GM10266 (cell line): ENCODE results near the gene RAB3B.

Source experiments
- DNase-seq: peaks from one replicate; pipeline ENCODE4 v3.0.0; 2012; ENCODE audit errors: extremely low spot score
- TF ChIP-seq, protein P1 (sequence below): IDR thresholded peaks from 2 replicates; pipeline ENCODE4 v1.5.1; 2012; ENCODE audit warnings: mild to moderate bottlenecking, low read depth; ENCODE audit not compliant: control insufficient read depth, insufficient read depth; ENCODE audit errors: missing control alignments

RAB3B gene

DNA sequence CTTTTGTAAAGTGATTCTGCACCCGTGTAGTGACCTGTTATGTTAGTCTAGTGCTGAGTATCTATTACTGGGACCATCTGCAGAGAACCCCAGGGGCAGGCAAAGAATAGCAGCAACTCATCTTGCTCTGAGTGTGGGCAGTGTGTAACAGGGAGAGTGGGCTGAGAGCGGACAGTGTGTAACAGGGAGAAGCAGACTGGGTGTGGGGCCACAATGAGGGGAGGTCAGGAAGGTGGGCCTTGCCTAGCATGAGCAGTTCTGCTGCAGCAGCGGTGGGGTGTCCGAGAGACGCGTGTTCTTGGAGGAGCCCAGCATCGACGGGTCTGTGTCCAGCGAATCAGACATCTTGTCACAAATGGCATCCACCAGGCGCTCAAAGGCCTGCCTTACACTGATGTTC, 70.8 kb downstream of the RAB3B start:
- TF ChIP-seq, protein P1, sequence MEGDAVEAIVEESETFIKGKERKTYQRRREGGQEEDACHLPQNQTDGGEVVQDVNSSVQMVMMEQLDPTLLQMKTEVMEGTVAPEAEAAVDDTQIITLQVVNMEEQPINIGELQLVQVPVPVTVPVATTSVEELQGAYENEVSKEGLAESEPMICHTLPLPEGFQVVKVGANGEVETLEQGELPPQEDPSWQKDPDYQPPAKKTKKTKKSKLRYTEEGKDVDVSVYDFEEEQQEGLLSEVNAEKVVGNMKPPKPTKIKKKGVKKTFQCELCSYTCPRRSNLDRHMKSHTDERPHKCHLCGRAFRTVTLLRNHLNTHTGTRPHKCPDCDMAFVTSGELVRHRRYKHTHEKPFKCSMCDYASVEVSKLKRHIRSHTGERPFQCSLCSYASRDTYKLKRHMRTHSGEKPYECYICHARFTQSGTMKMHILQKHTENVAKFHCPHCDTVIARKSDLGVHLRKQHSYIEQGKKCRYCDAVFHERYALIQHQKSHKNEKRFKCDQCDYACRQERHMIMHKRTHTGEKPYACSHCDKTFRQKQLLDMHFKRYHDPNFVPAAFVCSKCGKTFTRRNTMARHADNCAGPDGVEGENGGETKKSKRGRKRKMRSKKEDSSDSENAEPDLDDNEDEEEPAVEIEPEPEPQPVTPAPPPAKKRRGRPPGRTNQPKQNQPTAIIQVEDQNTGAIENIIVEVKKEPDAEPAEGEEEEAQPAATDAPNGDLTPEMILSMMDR, result no peak

GRCh38 chr1:51916587-51917405, 73.7 kb downstream of the RAB3B start:
- DNase-seq, result no peak
- TF ChIP-seq, protein P1, result no peak

More for the DNA sequence above, 70.8 kb downstream of the RAB3B start:
- no peak for DNase-seq

GRCh38 chr1:51915951-51916350, 74.5 kb downstream of the RAB3B start:
- DNase-seq, result no peak
- TF ChIP-seq, protein P1, result no peak

DNA sequence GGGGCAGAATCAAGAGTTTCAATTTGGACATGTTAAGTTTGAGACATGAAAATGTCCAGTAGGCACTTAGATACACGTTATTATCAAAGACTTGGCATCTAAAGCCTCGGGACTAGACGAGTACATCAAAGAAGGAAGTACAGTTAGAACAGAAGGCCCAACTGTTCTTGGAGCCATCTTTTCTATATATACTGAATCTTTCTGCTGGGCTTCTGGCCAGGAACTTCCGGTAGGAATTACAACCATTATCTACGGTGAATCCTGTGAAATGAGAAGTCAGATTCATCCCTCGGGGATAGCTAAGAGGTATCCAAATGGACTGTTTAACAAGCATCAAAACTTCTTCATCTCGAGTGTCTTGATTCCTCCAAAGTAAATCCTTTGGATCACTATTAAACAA, 77.6 kb downstream of the RAB3B start:
- TF ChIP-seq, protein P1, result no peak
- no peak for DNase-seq

GRCh38 chr1:51910221-51911000, 80.1 kb downstream of the RAB3B start:
- TF ChIP-seq, protein P1, result no peak

GRCh38 chr1:51908499-51908898, 82.0 kb downstream of the RAB3B start:
- TF ChIP-seq, protein P1, result no peak
- DNase-seq, result no peak

More at GRCh38 chr1:51910221-51911000, 80.1 kb downstream of the RAB3B start:
- DNase-seq, result no peak
